Measurements from ENCODE around the gene PDZRN3.

The PDZRN3 gene

DNA sequence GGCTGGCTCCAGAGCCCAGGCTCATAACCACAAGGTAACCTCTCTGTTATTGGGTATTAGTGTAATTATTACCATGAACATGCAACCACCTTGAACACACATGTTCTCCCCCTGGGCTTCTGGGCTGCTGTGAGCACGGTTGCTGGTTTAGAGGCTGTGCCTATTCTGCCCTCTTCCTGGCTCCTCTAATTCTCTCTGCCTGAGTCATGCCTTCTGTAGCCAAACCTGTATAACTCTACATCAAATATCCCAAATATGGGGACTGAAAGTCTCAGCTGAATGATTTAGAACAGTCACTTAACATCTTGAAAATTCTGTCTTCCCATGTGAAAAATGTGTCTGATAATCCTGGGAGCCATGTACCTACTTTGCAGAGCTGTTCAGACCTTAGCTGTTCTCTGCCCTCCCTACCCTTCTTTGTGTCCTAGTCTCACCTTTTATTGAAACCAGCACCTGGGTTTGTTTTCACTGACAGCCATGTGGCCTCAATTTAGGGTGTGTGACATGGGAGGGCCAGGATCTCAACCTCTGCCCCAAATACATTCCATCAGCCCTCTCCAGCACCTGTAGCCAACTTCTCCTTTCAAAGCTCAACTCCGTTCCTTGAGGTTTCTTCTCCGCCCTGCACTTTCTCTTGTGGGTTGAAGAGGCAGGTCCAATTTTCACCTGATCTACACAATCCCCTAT is 60.7 kb downstream of the PDZRN3 start:
- DNase-seq (ENCODE audit: extremely low spot score, insufficient read length, low read depth) (no peak), FAIRE-seq (no peak)

DNA sequence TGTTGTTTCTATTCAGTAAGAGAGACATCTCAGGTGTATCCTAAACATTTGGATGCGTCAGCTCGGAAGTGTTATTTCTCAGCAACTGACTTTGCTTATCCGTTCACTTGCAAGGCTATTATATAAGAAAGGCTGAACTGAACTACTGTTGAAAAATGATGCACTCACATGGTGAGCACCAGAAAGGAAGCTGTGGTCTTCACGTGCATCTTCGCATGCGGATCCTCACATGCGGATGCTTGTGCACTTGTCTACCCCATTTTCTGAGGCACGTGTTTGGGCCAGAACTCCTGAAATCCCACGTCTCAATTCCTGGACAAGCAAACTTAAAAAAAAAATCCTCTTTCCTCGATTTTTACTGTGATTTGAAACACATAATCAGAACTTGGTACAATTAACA is 63.2 kb downstream of the PDZRN3 start:
- DNase-seq (ENCODE audit: extremely low spot score, insufficient read length, low read depth) (no peak), FAIRE-seq (no peak)

- DNase-seq (ENCODE audit: extremely low spot score, insufficient read length, low read depth) = no peak
- no peak for FAIRE-seq
Observed at GRCh38 chr3:73559749-73560148, 65.0 kb downstream of the PDZRN3 start.

DNA sequence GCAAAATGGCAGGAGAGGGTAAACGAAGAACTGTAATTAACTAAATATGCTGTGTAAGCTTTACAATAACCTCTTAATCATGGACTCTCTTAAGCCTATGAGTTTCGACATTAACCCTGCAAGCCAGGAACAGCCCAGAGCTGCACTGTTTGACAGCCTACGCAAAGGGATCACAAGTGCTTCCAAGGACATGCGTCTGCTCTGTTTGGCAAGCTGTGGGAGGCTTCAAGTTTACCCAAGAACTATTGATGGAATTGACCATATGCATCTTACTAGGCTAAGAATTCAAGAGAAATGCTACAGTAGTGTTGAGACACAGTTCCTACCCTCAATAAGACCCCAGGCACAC is 66.0 kb downstream of the PDZRN3 start:
- FAIRE-seq (no peak), DNase-seq (ENCODE audit: extremely low spot score, insufficient read length, low read depth) (no peak)

GRCh38 chr3:73557986-73558726 is 66.6 kb downstream of the PDZRN3 start:
- DNase-seq (ENCODE audit: extremely low spot score, insufficient read length, low read depth) (no peak), FAIRE-seq (no peak)

- no peak for DNase-seq (ENCODE audit: extremely low spot score, insufficient read length, low read depth)
- FAIRE-seq = no peak
Observed at GRCh38 chr3:73556520-73557372, 68.0 kb downstream of the PDZRN3 start.

- DNase-seq (ENCODE audit: extremely low spot score, insufficient read length, low read depth) (no peak), FAIRE-seq (no peak)
Observed at GRCh38 chr3:73555076-73555475, 69.7 kb downstream of the PDZRN3 start.

DNA sequence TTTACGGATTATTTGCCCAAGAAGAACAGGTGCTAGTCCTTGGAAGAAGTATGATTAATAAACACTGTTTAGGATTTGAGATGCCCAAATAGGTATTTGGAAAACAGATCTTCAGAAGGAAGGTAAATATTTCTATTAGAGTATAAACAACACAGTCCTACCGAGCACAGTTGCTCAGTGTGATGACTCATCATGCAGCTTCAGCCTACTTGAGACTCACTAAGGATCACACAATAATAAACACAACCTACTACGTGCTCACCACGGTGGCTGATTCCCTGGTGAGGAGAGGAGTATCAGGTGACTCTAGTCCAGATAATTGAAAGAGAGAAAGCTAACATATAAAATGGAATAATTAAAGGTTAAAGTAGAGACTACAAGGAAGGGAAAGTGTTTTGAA is 72.0 kb downstream of the PDZRN3 start:
- FAIRE-seq (no peak), DNase-seq (ENCODE audit: extremely low spot score, insufficient read length, low read depth) (no peak)

DNA sequence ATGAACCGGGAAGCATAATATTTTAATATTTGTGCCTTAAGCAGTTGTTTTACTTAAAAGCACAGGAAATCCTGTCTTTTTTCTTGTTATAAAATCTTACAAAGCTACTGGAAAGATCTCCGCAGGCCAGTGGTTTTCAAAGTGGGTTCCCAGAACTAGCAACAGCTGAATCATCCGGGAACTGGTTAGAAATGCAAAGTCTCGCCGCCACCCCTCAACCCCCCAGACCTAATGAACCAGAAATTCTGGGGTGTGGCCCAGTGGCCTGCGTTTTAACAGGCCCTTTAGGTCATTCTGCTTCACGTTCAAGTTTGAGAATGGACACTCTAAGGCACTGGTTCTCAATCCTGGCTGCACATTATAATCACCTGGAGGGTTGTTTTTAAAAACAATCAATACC is 74.7 kb downstream of the PDZRN3 start:
- FAIRE-seq (no peak), DNase-seq (ENCODE audit: extremely low spot score, insufficient read length, low read depth) (no peak)

- DNase-seq (ENCODE audit: extremely low spot score, insufficient read length, low read depth) = no peak
- FAIRE-seq = no peak
Observed at GRCh38 chr3:73549051-73549600, 75.6 kb downstream of the PDZRN3 start.

DNA sequence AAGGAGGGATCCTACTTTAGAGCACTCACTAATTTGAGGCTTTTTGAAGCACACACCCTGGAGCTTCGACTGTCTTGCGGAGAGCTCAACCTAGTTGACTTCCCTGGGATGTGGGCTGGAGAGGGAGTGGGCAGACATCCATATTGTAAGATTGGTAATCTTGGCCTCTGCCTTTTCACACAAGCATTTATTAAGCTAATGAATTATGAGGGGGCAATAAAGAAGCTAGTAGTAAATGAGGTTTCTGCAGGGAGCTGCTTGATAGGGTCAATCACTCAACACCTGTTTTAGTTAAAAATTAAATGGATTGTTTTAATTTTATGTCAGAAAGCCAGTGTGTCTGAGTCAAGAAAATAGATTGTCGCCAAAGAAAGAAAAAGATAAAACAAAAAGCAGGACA is 76.3 kb downstream of the PDZRN3 start:
- DNase-seq (ENCODE audit: extremely low spot score, insufficient read length, low read depth) (no peak), FAIRE-seq (no peak)

DNA sequence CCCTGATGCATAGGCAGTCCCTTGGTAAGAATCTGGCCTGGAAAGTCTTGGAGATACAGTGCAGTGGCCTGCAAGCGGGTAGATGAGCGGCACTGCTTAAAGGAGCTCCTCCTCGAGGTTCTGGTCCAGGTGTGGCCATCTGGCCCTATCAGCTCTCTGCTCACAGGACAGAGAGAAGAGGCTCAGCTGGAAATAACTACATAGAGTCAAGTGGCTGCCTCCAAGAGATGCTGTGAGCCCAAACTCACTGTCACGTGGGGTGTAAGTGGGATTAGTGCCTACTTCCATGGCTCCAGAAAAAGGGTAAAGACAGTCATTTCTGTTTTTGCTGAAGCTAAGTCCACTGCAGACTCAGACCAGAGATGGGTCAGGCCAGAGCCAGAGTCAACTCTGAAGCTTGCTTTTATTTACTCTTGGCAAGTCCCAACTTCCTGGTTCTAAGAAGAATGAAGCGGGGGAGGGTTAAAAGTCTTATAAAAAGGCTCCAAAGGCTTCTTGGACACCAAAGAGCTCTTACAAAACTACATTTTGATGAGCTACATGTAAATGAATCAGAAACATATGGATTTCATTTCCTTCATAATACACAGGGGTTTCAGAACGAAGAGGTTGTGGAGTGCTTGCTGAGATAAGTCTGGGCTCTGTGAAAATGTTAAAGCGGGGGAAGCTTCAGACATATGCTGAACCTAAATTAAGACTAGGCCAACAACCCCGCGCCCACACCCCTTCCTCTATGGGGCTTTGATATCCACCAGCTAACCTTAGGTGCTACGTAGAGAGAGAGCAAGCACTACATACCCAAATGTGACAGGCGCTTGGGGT is 77.1 kb downstream of the PDZRN3 start:
- FAIRE-seq (no peak), DNase-seq (ENCODE audit: extremely low spot score, insufficient read length, low read depth) (no peak)

- DNase-seq (ENCODE audit: extremely low spot score, insufficient read length, low read depth) (no peak), FAIRE-seq (no peak)
Observed at GRCh38 chr3:73546961-73547360, 77.8 kb downstream of the PDZRN3 start.

GRCh38 chr3:73543412-73543811 is 81.3 kb downstream of the PDZRN3 start:
- FAIRE-seq (no peak), DNase-seq (ENCODE audit: extremely low spot score, insufficient read length, low read depth) (no peak)

- FAIRE-seq (no peak), DNase-seq (ENCODE audit: extremely low spot score, insufficient read length, low read depth) (no peak)
Observed at GRCh38 chr3:73542136-73542535, 82.6 kb downstream of the PDZRN3 start.

GRCh38 chr3:73540969-73541740 is 83.6 kb downstream of the PDZRN3 start:
- no peak for DNase-seq (ENCODE audit: extremely low spot score, insufficient read length, low read depth)
- no peak for FAIRE-seq

DNA sequence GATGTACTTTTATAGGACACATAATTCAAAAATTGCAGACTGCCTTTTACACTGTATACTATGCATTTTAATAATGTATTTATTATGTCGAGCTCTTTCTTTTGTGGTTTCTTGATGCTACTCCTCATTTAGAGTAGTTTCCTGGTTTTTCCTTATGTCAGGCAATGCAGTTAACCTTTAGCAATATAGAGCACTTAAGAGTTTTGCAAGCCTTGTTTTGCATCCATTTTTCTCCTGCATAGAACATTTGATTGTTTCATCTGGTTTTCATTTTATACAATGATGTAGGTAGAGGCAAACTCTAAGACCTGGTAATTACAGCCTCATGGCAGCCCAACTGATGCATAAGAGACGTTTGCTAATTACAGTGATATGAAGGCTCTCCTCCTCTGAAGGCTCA is 86.3 kb downstream of the PDZRN3 start:
- no peak for DNase-seq (ENCODE audit: extremely low spot score, insufficient read length, low read depth)
- FAIRE-seq = no peak

GRCh38 chr3:73536952-73537351 is 87.8 kb downstream of the PDZRN3 start:
- no peak for DNase-seq (ENCODE audit: extremely low spot score, insufficient read length, low read depth)
- FAIRE-seq = no peak

GRCh38 chr3:73536336-73536895 is 88.3 kb downstream of the PDZRN3 start:
- FAIRE-seq (no peak), DNase-seq (ENCODE audit: extremely low spot score, insufficient read length, low read depth) (no peak)
